GM21390 (cell line): ENCODE results near the gene MAP3K2.

Experiments used
- ATAC-seq: cut with Tn5 transposase; IDR thresholded peaks from one replicate; pipeline ENCODE4 v1.9.1; 2021; ENCODE audit not compliant: unreplicated experiment

Gene MAP3K2

DNA sequence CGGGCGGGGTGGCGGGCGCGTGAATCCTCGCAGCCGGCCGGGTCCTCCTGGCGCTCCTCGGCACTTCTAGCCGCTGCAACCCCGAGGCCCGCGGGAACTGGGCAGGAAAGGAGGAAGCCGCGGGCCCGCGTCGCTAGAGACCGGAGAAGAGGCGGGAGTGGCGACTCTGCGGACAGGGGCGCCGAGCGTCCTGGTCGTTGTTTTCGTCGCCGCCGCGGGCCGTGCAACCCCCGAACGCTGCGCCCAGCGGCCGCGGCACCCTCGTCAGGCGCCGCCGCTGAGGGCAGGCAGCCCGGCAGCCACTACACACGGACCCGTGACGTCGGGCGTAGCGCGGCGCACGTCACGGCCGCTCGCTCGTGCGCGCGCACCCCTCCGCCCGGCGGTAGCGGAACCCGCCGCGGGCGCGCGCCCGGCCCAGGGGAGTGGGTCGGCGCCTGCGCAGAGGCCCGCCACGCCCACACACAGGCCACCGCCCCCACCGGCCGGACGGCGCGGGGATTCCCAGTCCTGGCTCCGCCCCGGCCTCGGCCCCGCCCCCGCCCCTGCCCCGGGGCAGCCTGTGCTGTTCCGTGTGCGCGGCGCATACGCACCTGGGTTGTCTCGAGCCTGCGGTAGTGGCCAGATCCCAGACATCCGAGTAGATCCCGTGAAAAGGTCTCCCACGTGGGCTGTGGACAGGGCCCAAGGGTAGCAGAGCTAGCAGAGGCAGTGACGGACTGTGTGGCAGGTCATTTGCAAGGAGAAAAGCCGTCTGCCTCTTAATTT lies at the start of gene MAP3K2:
TSS of gene MAP3K2 (minus strand) at position 321 of the 768 bp plus-strand sequence. CDS start 44,846 bp downstream, outside the sequence.
- ATAC-seq = peak; percentile 70

DNA sequence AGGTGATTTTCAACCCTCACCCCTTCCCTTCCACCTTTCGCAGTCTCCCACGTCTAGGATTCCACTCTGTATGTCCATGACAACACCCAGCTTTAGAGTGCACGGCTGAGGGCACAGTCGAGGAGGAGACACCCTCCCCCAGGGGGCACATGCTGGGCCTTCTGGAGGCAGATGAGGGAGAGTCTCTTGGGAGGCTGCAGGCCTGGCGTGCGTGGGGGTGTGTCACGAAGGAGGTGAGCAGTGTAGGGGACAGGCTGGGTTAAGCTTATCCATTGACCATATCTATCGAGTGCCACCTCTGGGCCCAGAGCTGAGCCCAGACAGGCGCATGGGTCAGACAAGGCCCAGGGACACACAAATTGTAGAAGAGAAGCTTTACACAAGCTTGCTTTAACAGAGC lies 49.3 kb upstream of the MAP3K2 start:
- ATAC-seq = no peak

- ATAC-seq = no peak
Measured at GRCh38 chr2:127434515-127434914, 46.7 kb upstream of the MAP3K2 start.

- no peak for ATAC-seq
Measured at GRCh38 chr2:127431408-127432023, 43.7 kb upstream of the MAP3K2 start.

- ATAC-seq = no peak
Measured at GRCh38 chr2:127429844-127430425, 42.2 kb upstream of the MAP3K2 start.

DNA sequence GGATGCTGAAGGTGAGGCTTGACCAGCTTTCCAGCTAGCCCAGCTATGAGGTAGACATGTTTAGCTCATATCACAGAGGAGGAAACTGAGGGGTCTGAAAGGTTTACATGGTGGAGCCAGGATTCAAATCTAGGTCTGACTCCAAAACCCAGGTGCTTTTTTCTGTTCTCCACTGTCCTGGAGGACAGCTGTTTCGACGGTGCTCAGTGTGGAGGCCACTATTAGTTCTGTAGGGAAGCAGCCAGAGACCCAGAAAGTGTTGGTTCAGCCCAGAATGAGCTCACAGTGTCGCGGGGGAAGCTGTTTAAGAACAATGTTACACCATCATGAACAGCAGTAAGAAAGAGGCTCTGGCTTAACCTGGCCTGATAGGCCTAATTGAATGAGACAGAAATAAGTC lies 41.5 kb upstream of the MAP3K2 start:
- ATAC-seq = no peak

- ATAC-seq = no peak
Measured at GRCh38 chr2:127428815-127429109, 41.0 kb upstream of the MAP3K2 start.

DNA sequence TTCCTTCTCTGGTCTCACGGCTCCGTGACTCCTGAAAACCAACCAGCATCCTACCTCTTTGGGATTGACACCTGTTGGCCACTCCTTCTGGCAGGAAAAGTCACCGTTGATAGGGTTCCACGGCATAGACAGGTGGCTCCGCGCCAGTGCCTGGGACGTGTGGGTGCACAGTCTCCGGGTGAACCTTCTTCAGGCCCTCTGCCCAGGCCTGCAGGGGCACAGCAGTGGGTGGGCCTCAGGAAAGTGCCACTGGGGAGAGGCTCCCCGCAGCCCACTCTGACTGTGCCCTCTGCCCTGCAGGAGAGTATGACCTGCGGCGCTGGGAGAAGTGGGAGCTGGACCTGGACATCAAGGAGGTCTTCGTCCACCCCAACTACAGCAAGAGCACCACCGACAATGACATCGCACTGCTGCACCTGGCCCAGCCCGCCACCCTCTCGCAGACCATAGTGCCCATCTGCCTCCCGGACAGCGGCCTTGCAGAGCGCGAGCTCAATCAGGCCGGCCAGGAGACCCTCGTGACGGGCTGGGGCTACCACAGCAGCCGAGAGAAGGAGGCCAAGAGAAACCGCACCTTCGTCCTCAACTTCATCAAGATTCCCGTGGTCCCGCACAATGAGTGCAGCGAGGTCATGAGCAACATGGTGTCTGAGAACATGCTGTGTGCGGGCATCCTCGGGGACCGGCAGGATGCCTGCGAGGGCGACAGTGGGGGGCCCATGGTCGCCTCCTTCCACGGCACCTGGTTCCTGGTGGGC lies 40.5 kb upstream of the MAP3K2 start:
- no peak for ATAC-seq

DNA sequence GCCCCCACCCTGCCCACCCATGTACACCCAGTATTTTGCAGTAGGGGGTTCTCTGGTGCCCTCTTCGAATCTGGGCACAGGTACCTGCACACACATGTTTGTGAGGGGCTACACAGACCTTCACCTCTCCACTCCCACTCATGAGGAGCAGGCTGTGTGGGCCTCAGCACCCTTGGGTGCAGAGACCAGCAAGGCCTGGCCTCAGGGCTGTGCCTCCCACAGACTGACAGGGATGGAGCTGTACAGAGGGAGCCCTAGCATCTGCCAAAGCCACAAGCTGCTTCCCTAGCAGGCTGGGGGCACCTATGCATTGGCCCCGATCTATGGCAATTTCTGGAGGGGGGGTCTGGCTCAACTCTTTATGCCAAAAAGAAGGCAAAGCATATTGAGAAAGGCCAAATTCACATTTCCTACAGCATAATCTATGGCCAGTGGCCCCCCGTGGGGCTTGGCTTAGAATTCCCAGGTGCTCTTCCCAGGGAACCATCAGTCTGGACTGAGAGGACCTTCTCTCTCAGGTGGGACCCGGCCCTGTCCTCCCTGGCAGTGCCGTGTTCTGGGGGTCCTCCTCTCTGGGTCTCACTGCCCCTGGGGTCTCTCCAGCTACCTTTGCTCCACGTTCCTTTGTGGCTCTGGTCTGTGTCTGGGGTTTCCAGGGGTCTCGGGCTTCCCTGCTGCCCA lies 39.7 kb upstream of the MAP3K2 start:
- ATAC-seq = no peak

- ATAC-seq = no peak
Measured at GRCh38 chr2:127426501-127427354, 39.0 kb upstream of the MAP3K2 start.

- ATAC-seq = no peak
Measured at GRCh38 chr2:127425540-127426490, 38.0 kb upstream of the MAP3K2 start.

DNA sequence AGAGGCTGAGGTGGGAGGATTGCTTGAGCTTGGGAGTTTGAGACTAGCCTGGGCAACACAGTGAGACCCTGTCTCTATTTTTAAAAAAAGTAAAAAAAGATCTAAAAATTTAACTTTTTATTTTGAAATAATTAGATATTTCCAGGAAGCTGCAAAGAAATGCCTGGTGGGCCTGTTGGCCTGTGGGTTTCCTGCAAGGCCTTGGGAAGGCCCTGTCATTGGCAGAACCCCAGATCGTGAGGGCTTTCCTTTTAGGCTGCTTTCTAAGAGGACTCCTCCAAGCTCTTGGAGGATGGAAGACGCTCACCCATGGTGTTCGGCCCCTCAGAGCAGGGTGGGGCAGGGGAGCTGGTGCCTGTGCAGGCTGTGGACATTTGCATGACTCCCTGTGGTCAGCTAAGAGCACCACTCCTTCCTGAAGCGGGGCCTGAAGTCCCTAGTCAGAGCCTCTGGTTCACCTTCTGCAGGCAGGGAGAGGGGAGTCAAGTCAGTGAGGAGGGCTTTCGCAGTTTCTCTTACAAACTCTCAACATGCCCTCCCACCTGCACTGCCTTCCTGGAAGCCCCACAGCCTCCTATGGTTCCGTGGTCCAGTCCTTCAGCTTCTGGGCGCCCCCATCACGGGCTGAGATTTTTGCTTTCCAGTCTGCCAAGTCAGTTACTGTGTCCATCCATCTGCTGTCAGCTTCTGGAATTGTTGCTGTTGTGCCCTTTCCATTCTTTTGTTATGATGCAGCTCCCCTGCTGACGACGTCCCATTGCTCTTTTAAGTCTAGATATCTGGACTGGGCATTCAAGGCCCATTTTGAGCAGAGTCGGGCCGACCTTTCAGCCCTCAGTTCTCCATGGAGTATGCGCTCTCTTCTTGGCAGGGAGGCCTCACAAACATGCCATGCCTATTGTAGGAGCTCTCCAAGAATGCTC lies 37.1 kb upstream of the MAP3K2 start:
- ATAC-seq = no peak

GRCh38 chr2:127423880-127424279 lies 36.1 kb upstream of the MAP3K2 start:
- no peak for ATAC-seq

DNA sequence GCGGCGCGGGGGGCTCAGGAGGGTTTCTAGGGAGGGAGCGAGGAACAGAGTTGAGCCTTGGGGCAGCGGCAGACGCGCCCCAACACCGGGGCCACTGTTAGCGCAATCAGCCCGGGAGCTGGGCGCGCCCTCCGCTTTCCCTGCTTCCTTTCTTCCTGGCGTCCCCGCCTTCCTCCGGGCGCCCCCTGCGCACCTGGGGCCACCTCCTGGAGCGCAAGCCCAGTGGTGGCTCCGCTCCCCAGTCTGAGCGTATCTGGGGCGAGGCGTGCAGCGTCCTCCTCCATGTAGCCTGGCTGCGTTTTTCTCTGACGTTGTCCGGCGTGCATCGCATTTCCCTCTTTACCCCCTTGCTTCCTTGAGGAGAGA lies 35.7 kb upstream of the MAP3K2 start:
- ATAC-seq = no peak

DNA sequence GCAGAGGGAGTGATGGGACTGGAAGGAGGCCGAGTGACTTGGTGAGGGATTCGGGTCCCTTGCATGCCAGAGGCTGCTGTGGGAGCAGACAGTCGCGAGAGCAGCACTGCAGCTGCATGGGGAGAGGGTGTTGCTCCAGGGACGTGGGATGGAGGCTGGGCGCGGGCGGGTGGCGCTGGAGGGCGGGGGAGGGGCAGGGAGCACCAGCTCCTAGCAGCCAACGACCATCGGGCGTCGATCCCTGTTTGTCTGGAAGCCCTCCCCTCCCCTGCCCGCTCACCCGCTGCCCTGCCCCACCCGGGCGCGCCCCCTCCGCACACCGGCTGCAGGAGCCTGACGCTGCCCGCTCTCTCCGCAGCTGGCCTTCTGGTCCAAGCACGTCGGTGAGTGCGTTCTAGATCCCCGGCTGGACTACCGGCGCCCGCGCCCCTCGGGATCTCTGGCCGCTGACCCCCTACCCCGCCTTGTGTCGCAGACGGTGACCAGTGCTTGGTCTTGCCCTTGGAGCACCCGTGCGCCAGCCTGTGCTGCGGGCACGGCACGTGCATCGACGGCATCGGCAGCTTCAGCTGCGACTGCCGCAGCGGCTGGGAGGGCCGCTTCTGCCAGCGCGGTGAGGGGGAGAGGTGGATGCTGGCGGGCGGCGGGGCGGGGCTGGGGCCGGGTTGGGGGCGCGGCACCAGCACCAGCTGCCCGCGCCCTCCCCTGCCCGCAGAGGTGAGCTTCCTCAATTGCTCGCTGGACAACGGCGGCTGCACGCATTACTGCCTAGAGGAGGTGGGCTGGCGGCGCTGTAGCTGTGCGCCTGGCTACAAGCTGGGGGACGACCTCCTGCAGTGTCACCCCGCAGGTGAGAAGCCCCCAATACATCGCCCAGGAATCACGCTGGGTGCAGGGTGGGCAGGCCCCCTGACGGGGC lies 35.0 kb upstream of the MAP3K2 start:
- no peak for ATAC-seq

- no peak for ATAC-seq
Measured at GRCh38 chr2:127421871-127422558, 34.2 kb upstream of the MAP3K2 start.
